HG03565 (cell line): ENCODE data around the gene HSFX4.
"Not testable (repeated sequence)": the region's sequence is repeated elsewhere in the genome, so short reads cannot be mapped to it uniquely, and the experiment has no call there.

Experiments
- ATAC-seq: cut with Tn5 transposase; IDR thresholded peaks from one replicate; pipeline ENCODE4 v1.9.1; 2021; ENCODE audit warnings: mild to moderate bottlenecking, moderate library complexity; ENCODE audit not compliant: unreplicated experiment

HSFX4 gene

GRCh38 chrX:149929400-149929799 is at the start of gene HSFX4:
TSS of gene HSFX4 (plus strand) at chrX:149929573. CDS start at chrX:149929645, 72 bp downstream.
- ATAC-seq, result not testable (repeated sequence)

DNA sequence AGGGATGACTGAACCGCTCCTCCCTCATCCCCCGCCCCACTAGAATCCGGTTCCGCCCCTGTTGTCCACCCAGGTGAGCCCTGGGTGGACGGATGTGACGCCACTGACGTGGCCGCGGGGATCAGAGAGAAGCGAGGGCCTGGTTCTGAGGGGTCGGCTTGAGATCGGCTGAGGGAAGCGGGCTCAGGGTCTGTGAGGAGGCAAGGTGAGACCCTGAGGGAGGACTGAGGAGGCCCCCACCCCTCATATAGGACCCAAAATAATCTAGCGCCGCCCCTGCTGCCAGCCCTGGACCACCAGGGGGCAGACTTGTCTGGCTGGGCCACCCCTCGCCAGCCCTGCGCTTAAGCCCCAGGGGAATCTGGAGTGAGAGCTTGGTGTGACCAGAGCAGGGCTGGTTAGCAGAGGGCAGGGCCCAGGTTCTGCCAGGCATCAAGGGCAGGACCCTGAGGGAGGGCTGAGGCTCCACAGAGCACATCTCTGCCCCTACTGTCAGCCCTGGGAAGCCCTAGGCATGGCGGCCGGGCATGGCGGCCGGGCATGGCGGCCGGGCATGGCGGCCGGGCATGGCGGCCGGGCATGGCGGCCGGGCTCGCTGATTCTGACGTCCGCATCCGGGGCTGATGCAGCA is 48.2 kb upstream of the HSFX4 start, which contains the start of gene MAGEA8:
Gene MAGEA8 (plus strand): TSS at position 103 of the 631 bp plus-strand sequence. CDS start 3,090 bp downstream, outside the sequence.
- ATAC-seq, result no peak

DNA sequence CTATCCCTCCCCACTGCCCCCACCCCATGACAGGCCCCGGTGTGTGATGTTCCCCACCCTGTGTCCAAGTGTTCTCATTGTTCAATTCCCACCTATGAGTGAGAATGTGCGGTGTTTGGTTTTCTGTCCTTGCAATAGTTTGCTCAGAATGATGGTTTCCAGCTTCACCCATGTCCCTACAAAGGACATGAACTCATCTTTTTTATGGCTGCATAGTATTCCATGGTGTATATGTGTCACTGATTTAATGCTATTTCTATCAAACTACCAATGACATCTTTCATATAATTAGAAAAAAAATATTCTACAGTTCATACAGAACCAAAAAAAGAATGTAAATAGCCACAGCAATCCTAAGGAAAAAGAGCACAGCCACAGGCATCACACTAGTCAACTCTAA is 38.5 kb upstream of the HSFX4 start:
- not testable (repeated sequence) for ATAC-seq

DNA sequence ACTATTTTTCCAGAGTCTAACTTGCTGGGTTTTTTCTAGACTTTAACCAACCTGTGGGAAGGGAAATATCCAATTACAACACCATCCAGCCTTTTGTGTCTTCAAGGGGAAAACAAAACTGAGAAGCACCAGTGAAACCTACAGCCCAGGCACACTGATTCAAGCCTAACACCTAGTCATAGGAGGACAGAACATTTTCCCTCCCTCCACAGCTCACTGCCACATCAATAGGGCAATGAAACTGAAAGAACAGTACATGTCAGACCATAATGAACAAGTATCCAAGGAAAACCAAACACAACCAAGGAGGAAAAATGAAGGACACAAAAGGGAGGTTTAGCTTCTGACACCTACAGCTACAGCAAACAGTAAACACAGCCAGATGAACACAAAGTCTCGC is 30.8 kb upstream of the HSFX4 start:
- ATAC-seq, result no peak

GRCh38 chrX:149903889-149904748 is 25.3 kb upstream of the HSFX4 start:
- ATAC-seq, result peak; percentile 71

- ATAC-seq, result peak; percentile 57
Measured at GRCh38 chrX:149908308-149908707, 21.1 kb upstream of the HSFX4 start.

- no peak for ATAC-seq
Measured at GRCh38 chrX:149908727-149909126, 20.6 kb upstream of the HSFX4 start.

DNA sequence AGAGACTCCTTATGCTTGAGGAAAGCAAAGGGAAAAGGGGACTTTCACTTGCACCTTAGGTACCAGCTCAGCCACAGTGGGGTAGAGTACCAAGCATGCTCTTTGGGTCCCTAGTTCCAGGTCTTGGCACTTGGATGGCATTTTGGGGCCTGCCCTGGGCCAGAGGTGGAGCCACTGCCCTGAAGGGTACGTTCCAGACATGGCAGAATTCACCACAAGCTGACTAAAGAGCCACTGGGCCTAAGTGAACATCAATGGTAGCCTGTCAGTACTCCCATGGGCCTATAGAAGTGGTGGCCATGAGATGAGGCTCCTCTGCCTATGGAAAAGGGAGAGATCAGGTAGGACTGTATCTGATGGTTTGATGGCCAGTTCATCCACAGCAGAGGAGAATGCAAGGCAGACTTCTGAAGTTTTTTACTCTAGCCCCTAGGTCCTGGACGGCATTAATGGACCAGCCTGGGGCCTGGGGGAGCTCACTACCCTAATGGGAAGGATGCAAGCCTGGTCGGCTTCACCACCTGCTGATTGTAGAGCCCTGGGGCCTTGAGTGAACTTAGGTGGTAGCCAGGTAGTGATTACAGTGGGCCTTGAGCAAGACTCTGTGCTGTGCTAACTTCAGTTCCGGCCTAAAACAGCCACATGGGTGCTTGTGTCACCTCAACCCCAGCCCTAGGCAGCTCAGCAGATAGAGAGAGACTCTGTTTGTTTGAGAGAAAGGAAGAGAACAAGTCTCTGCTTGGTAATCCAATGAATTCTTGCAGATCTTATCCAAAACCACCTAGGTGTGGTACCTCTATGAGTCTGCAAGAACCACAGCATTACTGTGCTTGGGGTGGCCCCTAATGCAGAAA is 19.8 kb upstream of the HSFX4 start:
- ATAC-seq, result no peak

DNA sequence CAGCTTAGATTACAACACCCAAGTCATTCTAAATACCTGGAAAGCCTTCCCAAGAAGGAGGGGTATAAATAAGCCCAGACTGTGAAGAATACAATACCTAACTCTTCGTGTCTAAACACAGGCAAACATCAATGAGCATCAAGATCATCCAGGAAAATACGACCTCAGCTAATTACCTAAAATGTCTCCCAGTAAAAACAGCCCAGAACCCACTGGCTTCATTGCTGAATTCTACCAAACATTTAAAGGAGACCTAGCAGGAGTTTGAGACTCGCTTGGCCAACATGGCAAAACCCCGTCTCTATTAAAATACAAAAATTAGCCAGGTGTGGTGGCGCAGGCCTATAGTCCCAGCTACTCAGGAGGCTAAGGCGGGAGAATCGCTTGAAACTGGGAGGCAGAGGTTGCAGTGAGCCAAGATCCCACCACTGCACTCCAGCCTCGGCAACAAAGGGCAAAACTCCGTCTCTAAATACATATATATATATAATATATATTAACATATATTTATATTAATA is 19.1 kb upstream of the HSFX4 start:
- ATAC-seq, result no peak

DNA sequence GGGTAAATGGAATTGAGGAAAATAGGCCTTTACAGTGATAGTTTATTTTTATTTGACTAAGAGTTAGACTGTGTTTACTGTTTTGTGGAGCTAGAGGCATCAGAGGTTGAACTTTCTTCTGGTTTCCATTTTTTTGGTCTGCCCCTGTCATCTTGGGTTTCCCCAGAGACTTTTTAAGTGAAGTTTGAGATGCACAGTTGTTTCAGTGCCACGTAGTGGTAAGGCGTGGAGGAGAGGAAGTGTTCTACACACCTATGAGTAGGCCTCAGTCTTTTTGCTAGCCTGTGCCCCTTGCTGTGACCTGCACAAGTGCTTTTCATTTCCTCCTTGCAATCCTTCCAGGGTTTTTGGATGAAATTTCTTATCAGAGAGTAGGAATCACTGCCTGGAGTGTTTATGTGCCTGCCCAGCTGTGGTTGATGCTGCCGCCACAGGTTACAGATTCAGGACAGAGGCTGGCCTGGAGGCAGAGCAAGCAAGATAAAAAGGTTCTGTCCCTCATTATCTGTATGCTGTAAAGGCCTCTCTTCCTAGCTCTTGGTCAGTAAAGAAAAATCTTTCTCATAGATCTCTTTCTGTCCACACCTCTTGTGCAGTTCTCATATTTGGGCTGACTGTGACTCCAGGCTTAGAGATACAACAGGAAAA is 12.5 kb upstream of the HSFX4 start:
- ATAC-seq, result peak; percentile 91

DNA sequence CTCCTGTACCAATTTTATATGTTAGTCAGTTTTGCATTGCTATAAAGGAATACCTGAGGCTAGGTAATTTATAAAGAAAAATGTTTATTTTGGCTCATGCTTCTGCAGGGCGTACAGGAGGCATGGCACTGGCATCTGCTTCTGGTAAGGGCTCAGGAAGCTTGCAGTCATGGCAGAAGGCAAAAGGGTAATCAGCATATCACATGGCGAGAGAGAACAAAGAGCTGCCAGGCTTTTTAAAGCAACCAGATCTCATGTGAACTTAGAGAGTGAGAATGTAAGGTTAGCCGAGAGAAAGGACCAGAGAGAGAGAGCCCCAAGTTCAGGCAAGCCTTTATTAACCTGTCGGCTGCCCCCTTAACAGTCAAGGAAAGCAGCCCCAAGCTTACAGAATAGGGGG is 5.5 kb upstream of the HSFX4 start:
- ATAC-seq, result not testable (repeated sequence)

GRCh38 chrX:149924434-149924833 is 4.9 kb upstream of the HSFX4 start:
- not testable (repeated sequence) for ATAC-seq

DNA sequence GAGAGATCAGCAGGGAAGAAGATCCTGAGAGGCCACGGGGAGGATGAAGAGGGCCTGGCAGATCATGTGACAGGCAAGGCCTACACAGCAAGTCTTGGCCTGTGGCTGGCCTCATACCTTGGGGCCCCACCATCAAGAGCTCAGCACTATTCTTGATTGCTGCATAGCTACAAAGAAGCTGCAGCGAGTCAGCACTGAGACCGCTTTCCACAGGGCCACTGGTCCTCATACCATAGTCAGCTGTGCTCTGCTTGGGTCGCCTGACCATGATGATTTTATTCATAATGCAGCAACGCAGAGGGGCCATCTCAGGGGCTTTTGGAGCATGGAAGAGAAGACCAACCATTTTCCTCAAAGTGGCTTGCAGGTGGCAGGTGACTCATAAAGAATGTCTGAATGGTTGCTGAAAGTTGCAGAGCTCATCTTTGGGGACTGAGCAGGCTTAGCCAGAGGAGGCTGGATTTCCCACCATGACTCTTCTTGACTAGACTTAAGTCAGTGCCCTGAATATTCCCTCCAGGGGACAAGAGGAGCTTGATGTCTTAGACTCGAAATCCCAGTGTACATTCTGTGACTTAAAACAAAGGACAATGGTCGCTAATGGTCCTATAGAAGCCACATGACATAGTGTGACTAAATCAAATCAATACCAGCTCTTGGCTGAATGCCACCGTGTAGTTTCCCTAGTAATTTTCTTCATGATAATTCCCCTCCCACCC is 2.0 kb upstream of the HSFX4 start:
- not testable (repeated sequence) for ATAC-seq

DNA sequence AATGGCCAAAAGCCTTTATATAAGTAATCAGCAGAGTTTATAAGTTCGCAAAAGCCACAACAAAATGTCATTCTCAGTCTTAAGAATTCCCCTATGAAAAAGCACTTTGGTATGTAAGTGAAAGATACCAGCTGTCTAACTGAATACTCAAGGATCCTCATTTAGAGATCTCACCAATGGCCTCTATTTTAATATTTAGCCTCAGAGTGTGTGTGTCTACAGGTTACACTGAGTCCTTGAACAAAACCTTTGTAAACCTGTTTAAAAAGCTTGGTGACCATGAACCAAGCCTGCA is 1.5 kb upstream of the HSFX4 start:
- not testable (repeated sequence) for ATAC-seq

- ATAC-seq, result not testable (repeated sequence)
Measured at GRCh38 chrX:149928635-149929034, 738 bp upstream of the HSFX4 start.

- not testable (repeated sequence) for ATAC-seq
Measured at GRCh38 chrX:149931355-149931754, 2.0 kb downstream of the HSFX4 start.

DNA sequence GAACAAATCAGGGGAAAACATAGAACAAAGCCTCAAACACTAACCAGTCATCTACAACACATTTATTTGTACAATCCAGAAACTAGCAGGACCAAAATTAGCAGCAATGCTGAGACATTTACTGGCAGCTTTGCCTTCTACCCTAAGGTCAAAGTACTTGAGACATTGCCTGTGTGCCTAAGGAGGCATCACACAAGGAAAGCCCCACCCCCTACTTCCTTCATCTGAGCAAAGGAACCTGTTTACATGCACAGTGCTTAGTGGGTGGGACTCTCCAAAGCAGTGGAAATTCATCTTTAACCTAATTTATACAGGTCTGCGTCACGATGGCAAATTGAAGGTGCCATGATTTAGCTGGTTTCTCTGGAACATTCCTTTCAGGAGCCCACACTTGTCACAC is 2.8 kb downstream of the HSFX4 start:
- not testable (repeated sequence) for ATAC-seq

- not testable (repeated sequence) for ATAC-seq
Measured at GRCh38 chrX:149932970-149933369, 3.6 kb downstream of the HSFX4 start.

- ATAC-seq, result not testable (repeated sequence)
Measured at GRCh38 chrX:149933547-149933946, 4.2 kb downstream of the HSFX4 start.

DNA sequence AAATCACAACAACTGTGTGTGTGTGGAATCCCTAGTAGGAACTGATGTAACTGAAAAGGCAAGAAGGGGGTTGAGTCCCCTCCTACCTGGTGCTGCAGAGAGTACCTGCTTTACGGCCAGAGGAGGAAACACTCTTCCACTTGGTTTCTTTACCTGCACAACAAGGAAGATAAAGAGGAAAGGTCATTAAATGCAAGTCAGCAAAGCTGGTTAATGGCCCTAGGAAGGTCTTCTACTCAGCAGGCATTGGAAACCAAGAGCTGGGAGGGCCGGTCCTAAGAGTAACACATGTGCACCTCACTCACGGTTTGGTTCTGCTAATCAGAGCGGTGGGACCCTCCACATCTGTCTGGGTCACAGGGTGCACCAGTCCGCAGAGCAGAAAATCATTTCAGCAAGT is 8.0 kb downstream of the HSFX4 start:
- not testable (repeated sequence) for ATAC-seq
